MM.1S (cell line): Measurements from ENCODE around the gene COL18A1.

ENCODE experiments used
- EZH2 ChIP-seq: fragments of 300-600 bp; sonication (generic); optimal IDR thresholded peaks from 2 replicates; pipeline ENCODE3; 2017; ENCODE audit warnings: low read depth, mild to moderate bottlenecking, antibody characterized with exemption, low read length, mixed read lengths
- EZH2phosphoT487 ChIP-seq: fragments of 300-600 bp; sonication (generic); IDR thresholded peaks from 2 replicates; pipeline ENCODE4 v1.6.1; 2018; ENCODE audit warnings: antibody characterized with exemption, low read length

- TF ChIP-seq EZH2 (no peak), EZH2phosphoT487 (no peak)
Observed at GRCh38 chr21:45551783-45552695, 147.1 kb downstream of the COL18A1 start.
